K562 (cell line): ENCODE data around the gene SIGLEC9. TPM values are rescaled to one million over a fixed set of nuclear protein-coding genes. Genes with fewer than 3 reads are reported as not detected.

Source experiments
- ATF7 ChIP-seq: fragments of 450-650 bp; IDR thresholded peaks from 2 replicates; pipeline ENCODE4 v1.7.1; 2014; ENCODE audit warnings: mild to moderate bottlenecking, moderate library complexity
- CCNT2 ChIP-seq: IDR thresholded peaks from 2 replicates; pipeline ENCODE4 v1.6.1; 2011; ENCODE audit warnings: borderline replicate concordance, low read depth, mild to moderate bottlenecking, moderate library complexity, mixed read lengths, low read length; ENCODE audit not compliant: insufficient read length; ENCODE audit errors: extremely low read depth
- CREB1 ChIP-seq, 2 experiments: sonication (generic) in 1 of 2; formaldehyde crosslinking in 1 of 2; IDR thresholded peaks; 2 replicates each; pipeline versions ENCODE4 v1.6.1 to v1.8.0; 2012 to 2022; ENCODE audit warnings: inconsistent platforms in 1 of 2, mild to moderate bottlenecking in 1 of 2, missing genetic modification reagents in 1 of 2, moderate library complexity in 1 of 2
- HMGN3 ChIP-seq: IDR thresholded peaks from 2 replicates; pipeline ENCODE4 v1.6.1; 2011; ENCODE audit warnings: borderline replicate concordance, low read depth, mild to moderate bottlenecking, mixed read lengths, low read length; ENCODE audit not compliant: insufficient read length; ENCODE audit errors: extremely low read depth
- KLF6 ChIP-seq: fragments of 250-450 bp; sonication (Bioruptor Pico); IDR thresholded peaks from 2 replicates; pipeline ENCODE4 v1.4.0; 2020; ENCODE audit warnings: mild to moderate bottlenecking, moderate library complexity, borderline replicate concordance
- LARP7 ChIP-seq: fragments of 450-650 bp; IDR thresholded peaks from 2 replicates; pipeline ENCODE4 v1.6.1; 2016
- MED1 ChIP-seq: sonication (generic); formaldehyde crosslinking; IDR thresholded peaks from 2 replicates; pipeline ENCODE4 v1.8.1; 2023; ENCODE audit warnings: missing genetic modification reagents, borderline replicate concordance
- MEIS2 ChIP-seq: fragments of 450-650 bp; IDR thresholded peaks from 2 replicates; pipeline ENCODE4 v1.6.1; 2014; ENCODE audit warnings: mild to moderate bottlenecking; ENCODE audit not compliant: partially characterized antibody
- MTA3 ChIP-seq: fragments of 450-650 bp; formaldehyde crosslinking; IDR thresholded peaks from 2 replicates; pipeline ENCODE4 v1.6.1; 2017; ENCODE audit warnings: mild to moderate bottlenecking, borderline replicate concordance
- MYBL2 ChIP-seq, 2 experiments: fragments of 450-650 bp in 1 of 2; sonication (generic) in 1 of 2; formaldehyde crosslinking in 1 of 2; IDR thresholded peaks; 2 replicates each; pipeline versions ENCODE4 v1.6.1 to v1.8.1; 2017 to 2022; ENCODE audit warnings: borderline replicate concordance in 1 of 2, inconsistent platforms in 1 of 2, low read depth in 1 of 2, mild to moderate bottlenecking in 1 of 2, missing genetic modification reagents in 1 of 2, moderate library complexity in 1 of 2
- POLR2A ChIP-seq: fragments of 450-650 bp; conservative IDR thresholded peaks from 2 replicates; pipeline ENCODE4 v1.6.1; 2016
- RBM25 ChIP-seq: fragments of 200-400 bp; formaldehyde crosslinking; IDR thresholded peaks from 2 replicates; pipeline ENCODE4 v1.6.1; 2018; ENCODE audit warnings: low read length, low read depth, moderate library complexity; ENCODE audit not compliant: severe bottlenecking
- SRF ChIP-seq, 2 experiments: fragments of 250-450, 450-650 bp in 1 of 2; sonication (Bioruptor Pico) in 1 of 2; sonication (generic) in 1 of 2; formaldehyde crosslinking; IDR thresholded peaks; 2 replicates each; pipeline versions ENCODE4 v1.5.0 to v1.5.1; 2020 to 2022; ENCODE audit warnings: mild to moderate bottlenecking in 1 of 2, missing genetic modification reagents in 1 of 2
- ZNF133 ChIP-seq: fragments of 250-450 bp; sonication (Bioruptor Pico); IDR thresholded peaks from 2 replicates; pipeline ENCODE4 v1.4.0; 2020; ENCODE audit warnings: mild to moderate bottlenecking
- ZNF282 ChIP-seq: sonication (generic); formaldehyde crosslinking; IDR thresholded peaks from 2 replicates; pipeline ENCODE4 v1.8.1; 2023; ENCODE audit warnings: missing genetic modification reagents
- ZNF354B ChIP-seq: fragments of 250-450 bp; sonication (Bioruptor Pico); IDR thresholded peaks from 2 replicates; pipeline ENCODE4 v1.4.0; 2020
- ZNF696 ChIP-seq: fragments of 250-450 bp; sonication (Bioruptor Pico); conservative IDR thresholded peaks from 2 replicates; pipeline ENCODE4 v1.4.0; 2020; ENCODE audit warnings: mild to moderate bottlenecking, moderate library complexity
- ZNF699 ChIP-seq: fragments of 250-450 bp; sonication (Bioruptor Pico); IDR thresholded peaks from 2 replicates; pipeline ENCODE4 v1.8.0; 2021; ENCODE audit warnings: mild to moderate bottlenecking, moderate library complexity; ENCODE audit not compliant: insufficient replicate concordance
- ZNF75A ChIP-seq: fragments of 450-650 bp; formaldehyde crosslinking; IDR thresholded peaks from 2 replicates; pipeline ENCODE4 v1.4.0; 2020; ENCODE audit warnings: mild to moderate bottlenecking
- ZSCAN32 ChIP-seq: fragments of 450-650 bp; formaldehyde crosslinking; IDR thresholded peaks from 2 replicates; pipeline ENCODE4 v1.4.0; 2020; ENCODE audit warnings: mild to moderate bottlenecking, moderate library complexity
- polyA plus RNA-seq, 8 experiments: library from polyadenylated mRNA; depleted of rRNA in 4 of 8; stranded (reverse) in 5 of 8; unstranded in 3 of 8; fragments of >200 nt; fragmentation: Nextera tagmentation in 2 of 8; fragmentation: Illumina TruSeq in 1 of 8; extraction: Ambion mirVana in 2 of 8; extraction: Trizol in 1 of 8; gene quantifications; 2 replicates each; pipeline versions ENCODE4 v1.2.1 to v1.2.3, GENCODE V29; 2011 to 2014; ENCODE audit warnings: inconsistent platforms in 1 of 8, missing spikeins in 1 of 8
- total RNA-seq, 7 experiments: library from RNA; depleted of rRNA in 6 of 7; stranded (reverse); fragments of >200 nt in 6 of 7; fragmentation: Illumina TruSeq in 2 of 7; extraction: Trizol in 2 of 7; gene quantifications; 2 replicates each; pipeline versions ENCODE4 v1.2.1 to v1.2.3, GENCODE V29; 2011 to 2021; ENCODE audit warnings: low replicate concordance in 1 of 7
- TF ChIP-seq, protein P1 (sequence below), 2 experiments: fragments of 450-650 bp in 1 of 2; sonication (generic) in 1 of 2; formaldehyde crosslinking in 1 of 2; IDR thresholded peaks in 1 of 2; conservative IDR thresholded peaks in 1 of 2; 2 replicates each; pipeline versions ENCODE4 v1.6.1 to v1.8.1; 2016 to 2023; ENCODE audit warnings: mild to moderate bottlenecking in 2 of 2, moderate library complexity in 2 of 2, inconsistent platforms in 1 of 2, missing genetic modification reagents in 1 of 2
- TF ChIP-seq, protein P2 (sequence below): fragments of 450-650 bp; formaldehyde crosslinking; IDR thresholded peaks from 2 replicates; pipeline ENCODE4 v1.4.0; 2022; ENCODE audit warnings: mild to moderate bottlenecking, moderate library complexity
- TF ChIP-seq, protein P3 (sequence below): fragments of 250-450 bp; sonication (Bioruptor Pico); IDR thresholded peaks from 2 replicates; pipeline ENCODE4 v1.4.0; 2020; ENCODE audit warnings: mild to moderate bottlenecking, moderate library complexity

The SIGLEC9 gene
- total and polyA plus RNA-seq, 9 of the 15 experiments (the other 6 are each of a cell fraction or from before 2014, with no cell fraction given), result 0.09 to 0.34 (median 0.22) TPM; not detected in 4

DNA sequence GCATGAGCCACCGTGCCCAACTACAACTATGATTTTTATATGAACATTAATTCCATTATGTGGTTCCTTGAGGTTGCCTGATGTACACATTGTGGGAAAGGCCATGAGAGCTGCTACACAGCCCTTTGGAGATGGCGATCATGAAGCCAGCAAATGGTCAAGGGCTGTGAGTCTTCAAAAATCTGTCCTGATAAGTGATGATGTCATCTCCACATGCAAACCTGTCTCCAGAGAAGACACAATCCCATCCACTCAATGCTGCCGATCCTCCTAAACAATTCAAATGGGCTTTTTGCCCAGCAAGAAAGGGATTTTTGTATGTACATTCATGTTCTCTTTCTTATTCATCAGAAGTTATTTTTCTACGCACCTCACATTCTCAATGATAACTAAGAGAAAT lies 35.0 kb downstream of the SIGLEC9 start (continued):
- TF ChIP-seq ZNF354B (CRISPR knock-in tag) (no peak), ZNF133 (no peak), HMGN3 (no peak), MTA3 (no peak), ATF7 (peak; percentile 90), KLF6 (CRISPR knock-in tag) (no peak), ZNF699 (CRISPR knock-in tag) (no peak), MEIS2 (no peak), SRF (CRISPR knock-in tag; IDR thresholded peaks at IDR 0.05) (no peak), RBM25 (no peak), ZNF696 (CRISPR knock-in tag) (no peak), ZSCAN32 (no peak), MED1 (no peak), CREB1 (IDR thresholded peaks at IDR 0.05) (no peak), CREB1 (CRISPR knock-in tag; IDR thresholded peaks at IDR 0.05) (no peak), CCNT2 (no peak), ZNF75A (CRISPR knock-in tag) (no peak), LARP7 (no peak), MYBL2 (IDR thresholded peaks at IDR 0.05; ENCODE audit: low read depth) (no peak), MYBL2 (CRISPR knock-in tag; IDR thresholded peaks at IDR 0.05; ENCODE audit: borderline replicate concordance) (no peak), POLR2A (no peak), ZNF282 (no peak)
- TF ChIP-seq, protein P1, sequence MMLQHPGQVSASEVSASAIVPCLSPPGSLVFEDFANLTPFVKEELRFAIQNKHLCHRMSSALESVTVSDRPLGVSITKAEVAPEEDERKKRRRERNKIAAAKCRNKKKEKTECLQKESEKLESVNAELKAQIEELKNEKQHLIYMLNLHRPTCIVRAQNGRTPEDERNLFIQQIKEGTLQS (IDR thresholded peaks at IDR 0.05), result peak; percentile 93
- TF ChIP-seq, protein P1 (CRISPR knock-in tag; conservative IDR thresholded peaks at IDR 0.05), result no peak
- TF ChIP-seq, protein P2, sequence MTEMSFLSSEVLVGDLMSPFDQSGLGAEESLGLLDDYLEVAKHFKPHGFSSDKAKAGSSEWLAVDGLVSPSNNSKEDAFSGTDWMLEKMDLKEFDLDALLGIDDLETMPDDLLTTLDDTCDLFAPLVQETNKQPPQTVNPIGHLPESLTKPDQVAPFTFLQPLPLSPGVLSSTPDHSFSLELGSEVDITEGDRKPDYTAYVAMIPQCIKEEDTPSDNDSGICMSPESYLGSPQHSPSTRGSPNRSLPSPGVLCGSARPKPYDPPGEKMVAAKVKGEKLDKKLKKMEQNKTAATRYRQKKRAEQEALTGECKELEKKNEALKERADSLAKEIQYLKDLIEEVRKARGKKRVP (CRISPR knock-in tag), result no peak
- TF ChIP-seq, protein P3, sequence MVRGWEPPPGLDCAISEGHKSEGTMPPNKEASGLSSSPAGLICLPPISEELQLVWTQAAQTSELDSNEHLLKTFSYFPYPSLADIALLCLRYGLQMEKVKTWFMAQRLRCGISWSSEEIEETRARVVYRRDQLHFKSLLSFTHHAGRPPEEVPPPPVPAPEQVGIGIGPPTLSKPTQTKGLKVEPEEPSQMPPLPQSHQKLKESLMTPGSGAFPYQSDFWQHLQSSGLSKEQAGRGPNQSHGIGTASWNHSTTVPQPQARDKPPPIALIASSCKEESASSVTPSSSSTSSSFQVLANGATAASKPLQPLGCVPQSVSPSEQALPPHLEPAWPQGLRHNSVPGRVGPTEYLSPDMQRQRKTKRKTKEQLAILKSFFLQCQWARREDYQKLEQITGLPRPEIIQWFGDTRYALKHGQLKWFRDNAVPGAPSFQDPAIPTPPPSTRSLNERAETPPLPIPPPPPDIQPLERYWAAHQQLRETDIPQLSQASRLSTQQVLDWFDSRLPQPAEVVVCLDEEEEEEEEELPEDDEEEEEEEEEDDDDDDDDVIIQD, result no peak
- TF ChIP-seq, all 486 proteins: peak for 4
